ENCODE results near the gene CAP2. TPM values are rescaled to one million over a fixed set of nuclear protein-coding genes. Genes with fewer than 3 reads are reported as not detected.

The CAP2 gene
- total RNA-seq, 1 experiment from 2014 or later: not detected

DNA sequence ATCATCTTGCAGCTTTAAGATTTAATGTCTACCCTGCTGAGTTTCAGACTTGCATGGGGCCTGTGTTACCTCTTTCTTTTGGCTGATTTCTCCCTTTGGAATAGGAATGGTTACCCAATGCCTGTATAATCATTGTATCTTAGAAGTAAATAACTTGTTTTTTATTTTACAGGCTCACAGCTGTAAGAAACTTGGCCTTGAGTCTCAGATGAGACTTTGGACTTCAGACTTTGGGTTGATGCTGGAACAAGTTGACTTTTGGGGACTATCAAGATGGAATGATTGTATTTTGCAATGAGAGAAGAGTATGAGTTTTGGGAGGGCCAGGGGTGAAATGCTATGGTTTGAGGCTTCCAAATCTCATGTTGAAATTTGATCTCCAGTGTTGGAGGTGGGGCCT lies 34.9 kb upstream of the CAP2 start:
- no peak overlapping the region for H3K9ac ChIP-seq (ENCODE audit: low read length)
- peaks cover 9% of the 10 kb centered on the region for H3K4me1 ChIP-seq (ENCODE audit: low read length)
- no peak overlapping the region for H3K4me2 ChIP-seq (ENCODE audit: low read depth, low read length, poor library complexity, severe bottlenecking)
- H3K79me2 ChIP-seq (ENCODE audit: low read length): no peaks in the 10 kb centered on the region
- no peaks in the 10 kb centered on the region for H3K27me3 ChIP-seq (ENCODE audit: low read length)
- no peaks in the 10 kb centered on the region for H3K36me3 ChIP-seq (ENCODE audit: insufficient read depth, low read length)
- H2AFZ ChIP-seq (ENCODE audit: low read length): no peak overlapping the region
- no peak overlapping the region for H3K27ac ChIP-seq (ENCODE audit: low read length)
- no peaks in the 10 kb centered on the region for H4K20me1 ChIP-seq (ENCODE audit: insufficient read depth, low read depth, low read length)
- H3K9me2 ChIP-seq (replicated peaks; ENCODE audit: insufficient read depth, low read length): no peaks in the 10 kb centered on the region
- DNase-seq: no peak
- H3K4me3 ChIP-seq (ENCODE audit: low read length): no peak overlapping the region
- no peaks in the 10 kb centered on the region for H3K9me3 ChIP-seq (ENCODE audit: low read length)

DNA sequence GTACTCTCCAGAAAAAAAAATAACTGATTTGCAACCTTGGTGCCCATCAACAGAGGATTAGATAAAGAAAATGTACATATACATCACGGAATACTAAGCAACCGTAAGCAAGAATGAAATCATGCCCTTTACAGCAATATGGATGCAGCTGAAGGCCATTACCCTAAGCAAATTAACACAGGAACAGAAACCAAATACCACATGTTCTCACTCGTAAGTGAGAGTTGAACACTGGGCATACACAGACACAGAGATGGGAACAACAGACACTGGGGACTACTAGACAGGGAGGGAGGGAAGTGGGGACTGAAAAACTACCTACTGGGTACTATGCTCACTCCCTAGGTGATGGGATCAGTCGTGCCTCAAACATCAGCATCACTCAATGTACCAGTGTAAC lies 32.8 kb upstream of the CAP2 start:
- Histone ChIP-seq H3K79me2 (ENCODE audit: low read length) (no peaks in the 10 kb centered on the region), H3K9me3 (ENCODE audit: low read length) (no peaks in the 10 kb centered on the region), H2AFZ (ENCODE audit: low read length) (no peak overlapping the region), H3K4me2 (ENCODE audit: low read depth, low read length, poor library complexity, severe bottlenecking) (no peak overlapping the region), H3K4me3 (ENCODE audit: low read length) (no peak overlapping the region), H3K27me3 (ENCODE audit: low read length) (no peaks in the 10 kb centered on the region), H3K9ac (ENCODE audit: low read length) (no peak overlapping the region), H4K20me1 (ENCODE audit: insufficient read depth, low read depth, low read length) (no peaks in the 10 kb centered on the region), H3K36me3 (ENCODE audit: insufficient read depth, low read length) (no peaks in the 10 kb centered on the region), H3K4me1 (ENCODE audit: low read length) (no peaks in the 10 kb centered on the region), H3K9me2 (replicated peaks; ENCODE audit: insufficient read depth, low read length) (no peaks in the 10 kb centered on the region), H3K27ac (ENCODE audit: low read length) (no peak overlapping the region)
- DNase-seq: no peak

DNA sequence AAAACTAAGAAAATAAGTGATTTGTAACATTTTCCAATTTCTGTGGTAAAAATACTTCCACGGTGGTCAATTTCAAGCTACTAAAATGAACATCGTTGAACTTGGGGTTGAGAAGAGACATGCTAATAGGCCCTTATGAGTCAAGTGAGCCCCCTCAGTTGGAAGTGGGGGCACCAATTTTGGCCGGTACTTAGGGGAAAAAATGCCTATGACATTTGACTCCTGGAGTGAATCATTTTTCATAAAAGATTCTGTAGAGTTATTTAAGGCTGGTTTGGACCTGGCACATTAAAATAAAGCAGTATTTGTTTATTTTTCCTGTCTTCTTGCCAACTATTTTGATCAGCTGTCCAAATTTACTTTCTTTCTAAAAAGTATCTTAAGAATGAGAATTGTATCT lies 32.4 kb upstream of the CAP2 start:
- Histone ChIP-seq H3K79me2 (ENCODE audit: low read length) (no peaks in the 10 kb centered on the region), H3K9me3 (ENCODE audit: low read length) (0 out of 2 replicates have a peak, but pooled peaks cover under 1% of the 10 kb centered on the region), H3K4me2 (ENCODE audit: low read depth, low read length, poor library complexity, severe bottlenecking) (no peak overlapping the region), H3K4me3 (ENCODE audit: low read length) (no peak overlapping the region), H3K27ac (ENCODE audit: low read length) (no peak overlapping the region), H3K4me1 (ENCODE audit: low read length) (no peaks in the 10 kb centered on the region), H3K36me3 (ENCODE audit: insufficient read depth, low read length) (no peaks in the 10 kb centered on the region), H4K20me1 (ENCODE audit: insufficient read depth, low read depth, low read length) (no peaks in the 10 kb centered on the region), H3K27me3 (ENCODE audit: low read length) (no peaks in the 10 kb centered on the region), H3K9ac (ENCODE audit: low read length) (no peak overlapping the region), H2AFZ (ENCODE audit: low read length) (no peak overlapping the region), H3K9me2 (replicated peaks; ENCODE audit: insufficient read depth, low read length) (no peaks in the 10 kb centered on the region)
- DNase-seq: no peak

DNA sequence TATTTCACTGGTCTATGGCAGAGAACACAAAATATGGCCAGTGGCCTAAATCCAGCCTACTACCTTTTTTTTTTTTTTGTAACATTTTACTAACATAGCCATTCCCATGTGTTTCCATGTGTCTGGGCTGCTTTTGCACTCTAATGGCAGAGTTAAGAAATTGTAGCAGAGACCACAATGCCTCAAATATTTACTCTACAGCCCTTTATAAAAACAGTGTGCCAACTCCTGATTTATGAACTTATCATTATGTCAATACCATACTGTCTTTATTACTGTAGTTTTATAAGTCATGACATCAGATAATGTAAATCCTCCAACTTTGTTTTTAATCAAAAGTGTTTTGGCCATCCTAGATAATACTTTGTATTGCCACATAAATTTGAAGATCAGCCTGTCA lies 27.4 kb upstream of the CAP2 start:
- Histone ChIP-seq H3K9me2 (replicated peaks; ENCODE audit: insufficient read depth, low read length) (no peaks in the 10 kb centered on the region), H3K4me2 (ENCODE audit: low read depth, low read length, poor library complexity, severe bottlenecking) (no peak overlapping the region), H3K27ac (ENCODE audit: low read length) (no peak overlapping the region), H3K4me1 (ENCODE audit: low read length) (no peaks in the 10 kb centered on the region), H2AFZ (ENCODE audit: low read length) (no peak overlapping the region), H3K9ac (ENCODE audit: low read length) (no peak overlapping the region), H4K20me1 (ENCODE audit: insufficient read depth, low read depth, low read length) (no peaks in the 10 kb centered on the region), H3K4me3 (ENCODE audit: low read length) (no peak overlapping the region), H3K9me3 (ENCODE audit: low read length) (peaks cover 20% of the 10 kb centered on the region; the same call in 1 of the 2 replicates), H3K36me3 (ENCODE audit: insufficient read depth, low read length) (no peaks in the 10 kb centered on the region), H3K79me2 (ENCODE audit: low read length) (no peaks in the 10 kb centered on the region), H3K27me3 (ENCODE audit: low read length) (no peaks in the 10 kb centered on the region)
- no peak for DNase-seq

DNA sequence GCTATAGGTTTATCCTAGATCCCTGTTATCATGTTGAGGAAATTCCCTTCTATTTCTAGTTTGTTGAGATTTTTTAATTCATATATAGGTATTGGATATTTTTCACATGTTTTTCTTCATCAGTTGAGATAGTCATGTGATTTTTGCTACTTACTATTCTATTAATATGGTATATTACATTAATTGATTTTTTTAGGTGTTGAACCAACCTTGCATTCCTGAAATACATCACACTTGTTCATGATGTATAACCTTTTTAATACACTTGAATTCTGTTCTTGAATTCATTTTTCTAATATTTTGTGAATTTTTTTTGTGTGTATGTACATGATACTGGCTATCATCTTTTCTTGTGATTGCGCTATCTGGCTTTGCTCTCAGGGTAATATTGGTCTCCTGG lies 25.5 kb upstream of the CAP2 start:
- Histone ChIP-seq H3K27ac (ENCODE audit: low read length) (no peak overlapping the region), H3K36me3 (ENCODE audit: insufficient read depth, low read length) (no peaks in the 10 kb centered on the region), H3K9me2 (replicated peaks; ENCODE audit: insufficient read depth, low read length) (no peaks in the 10 kb centered on the region), H3K27me3 (ENCODE audit: low read length) (no peaks in the 10 kb centered on the region), H3K4me1 (ENCODE audit: low read length) (no peaks in the 10 kb centered on the region), H4K20me1 (ENCODE audit: insufficient read depth, low read depth, low read length) (no peaks in the 10 kb centered on the region), H3K4me3 (ENCODE audit: low read length) (no peak overlapping the region), H3K9me3 (ENCODE audit: low read length) (peaks cover 20% of the 10 kb centered on the region; the same call in 1 of the 2 replicates), H3K4me2 (ENCODE audit: low read depth, low read length, poor library complexity, severe bottlenecking) (no peak overlapping the region), H3K79me2 (ENCODE audit: low read length) (no peaks in the 10 kb centered on the region), H2AFZ (ENCODE audit: low read length) (no peak overlapping the region), H3K9ac (ENCODE audit: low read length) (no peak overlapping the region)
- DNase-seq: no peak

DNA sequence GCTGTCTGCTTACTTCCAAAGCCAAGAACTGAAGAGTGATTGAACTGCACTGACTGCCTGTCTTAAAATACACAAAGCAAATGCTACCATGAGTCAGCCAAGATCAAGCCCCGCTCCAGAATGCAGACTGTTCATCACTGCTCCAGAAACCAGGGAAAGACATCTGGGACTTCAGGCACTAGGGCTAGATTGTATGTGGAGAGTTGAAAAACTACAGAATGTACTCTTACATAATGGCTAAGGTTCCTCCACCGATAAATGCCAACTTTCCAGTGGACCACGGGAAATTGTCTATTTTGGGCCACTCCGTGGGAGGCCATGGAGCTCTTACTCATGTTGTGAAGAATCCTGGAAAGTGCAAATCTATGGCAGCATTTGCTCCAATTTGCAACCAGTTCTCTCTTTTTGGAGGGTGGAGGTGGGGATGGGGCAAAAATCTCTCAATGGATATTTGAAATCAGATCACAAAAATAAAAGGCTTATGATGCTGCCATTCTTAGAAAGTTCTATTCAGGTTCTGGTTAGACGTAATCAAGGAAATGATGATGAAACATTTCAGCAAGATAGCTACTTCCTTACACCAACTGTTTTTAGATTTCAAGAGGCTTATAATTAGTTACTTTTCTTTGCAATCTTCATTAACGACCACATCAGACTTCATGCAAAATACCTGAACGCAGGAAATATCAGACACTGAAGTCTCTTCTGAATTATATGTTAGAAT lies 11.8 kb upstream of the CAP2 start:
- H3K79me2 ChIP-seq (ENCODE audit: low read length): no peaks in the 10 kb centered on the region
- H3K4me2 ChIP-seq (ENCODE audit: low read depth, low read length, poor library complexity, severe bottlenecking): no peak overlapping the region
- H4K20me1 ChIP-seq (ENCODE audit: insufficient read depth, low read depth, low read length): no peaks in the 10 kb centered on the region
- no peaks in the 10 kb centered on the region for H3K36me3 ChIP-seq (ENCODE audit: insufficient read depth, low read length)
- H3K4me1 ChIP-seq (ENCODE audit: low read length): no peaks in the 10 kb centered on the region
- H3K9me3 ChIP-seq (ENCODE audit: low read length): no peaks in the 10 kb centered on the region
- no peak overlapping the region for H3K4me3 ChIP-seq (ENCODE audit: low read length)
- H3K9ac ChIP-seq (ENCODE audit: low read length): no peak overlapping the region
- H2AFZ ChIP-seq (ENCODE audit: low read length): no peak overlapping the region
- H3K9me2 ChIP-seq (replicated peaks; ENCODE audit: insufficient read depth, low read length): no peaks in the 10 kb centered on the region
- DNase-seq: peak; percentile 40
- H3K27me3 ChIP-seq (ENCODE audit: low read length): no peaks in the 10 kb centered on the region
- no peak overlapping the region for H3K27ac ChIP-seq (ENCODE audit: low read length)

DNA sequence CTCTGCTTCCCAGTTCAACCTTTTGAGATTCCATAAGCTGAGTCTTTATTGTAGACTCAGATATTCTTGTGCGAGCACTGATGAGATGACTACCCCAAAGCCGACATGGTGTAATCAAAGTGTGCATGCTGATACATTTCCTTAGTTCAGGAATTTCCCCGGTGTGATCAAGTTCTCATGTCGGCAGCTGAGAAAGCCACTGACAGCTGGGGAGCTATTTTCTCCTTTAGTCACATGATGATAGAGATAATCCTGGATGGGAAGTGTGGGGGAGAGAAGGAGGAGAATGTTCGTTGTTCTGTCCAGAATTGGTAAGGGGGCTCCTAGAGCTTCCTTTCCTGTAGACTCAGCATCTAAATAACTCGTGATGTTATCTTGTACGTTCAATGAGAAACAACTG lies 7.7 kb upstream of the CAP2 start:
- Histone ChIP-seq H3K9me2 (replicated peaks; ENCODE audit: insufficient read depth, low read length) (no peaks in the 10 kb centered on the region), H3K9me3 (ENCODE audit: low read length) (no peaks in the 10 kb centered on the region), H3K9ac (ENCODE audit: low read length) (no peak overlapping the region), H3K4me3 (ENCODE audit: low read length) (no peak overlapping the region), H3K79me2 (ENCODE audit: low read length) (no peaks in the 10 kb centered on the region), H3K27me3 (ENCODE audit: low read length) (no peaks in the 10 kb centered on the region), H4K20me1 (ENCODE audit: insufficient read depth, low read depth, low read length) (no peaks in the 10 kb centered on the region), H3K4me2 (ENCODE audit: low read depth, low read length, poor library complexity, severe bottlenecking) (no peak overlapping the region), H2AFZ (ENCODE audit: low read length) (no peak overlapping the region), H3K27ac (ENCODE audit: low read length) (no peak overlapping the region), H3K36me3 (ENCODE audit: insufficient read depth, low read length) (no peaks in the 10 kb centered on the region), H3K4me1 (ENCODE audit: low read length) (no peaks in the 10 kb centered on the region)
- DNase-seq: no peak

DNA sequence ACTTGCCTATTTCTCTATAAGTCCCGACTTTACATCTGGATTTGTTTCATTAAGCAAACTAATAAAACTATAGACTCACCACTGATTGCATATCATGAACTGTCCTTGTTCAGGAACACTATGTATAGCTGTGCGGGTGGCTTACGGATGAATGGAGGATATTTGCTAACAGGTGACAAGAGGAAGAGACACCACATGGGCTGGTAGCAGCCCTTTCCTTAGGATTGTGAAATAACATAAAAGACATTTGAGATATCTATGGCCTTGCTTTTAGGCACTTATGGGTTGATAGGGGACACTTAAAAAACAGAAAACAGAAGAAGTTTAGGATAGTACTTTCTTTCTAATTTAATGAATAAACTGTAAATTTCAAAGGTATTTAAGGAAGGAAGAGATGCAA lies 5.0 kb upstream of the CAP2 start:
- Histone ChIP-seq H3K27ac (ENCODE audit: low read length) (no peak overlapping the region), H3K9me3 (ENCODE audit: low read length) (no peaks in the 10 kb centered on the region), H3K4me2 (ENCODE audit: low read depth, low read length, poor library complexity, severe bottlenecking) (no peak overlapping the region), H3K4me3 (ENCODE audit: low read length) (no peak overlapping the region), H3K4me1 (ENCODE audit: low read length) (no peaks in the 10 kb centered on the region), H4K20me1 (ENCODE audit: insufficient read depth, low read depth, low read length) (no peaks in the 10 kb centered on the region), H3K9me2 (replicated peaks; ENCODE audit: insufficient read depth, low read length) (no peaks in the 10 kb centered on the region), H3K9ac (ENCODE audit: low read length) (no peak overlapping the region), H3K36me3 (ENCODE audit: insufficient read depth, low read length) (no peaks in the 10 kb centered on the region), H3K79me2 (ENCODE audit: low read length) (no peaks in the 10 kb centered on the region), H3K27me3 (ENCODE audit: low read length) (no peaks in the 10 kb centered on the region), H2AFZ (ENCODE audit: low read length) (no peak overlapping the region)
- no peak for DNase-seq
